Measurements from ENCODE around the gene CKAP5. TPM values are rescaled to one million over a fixed set of nuclear protein-coding genes. Genes with fewer than 3 reads are reported as not detected.

CKAP5 gene
- total RNA-seq, 1 experiment from 2014 or later: 572 TPM

GRCh38 chr11:46888636-46889035 lies 42.6 kb upstream of the CKAP5 start:
- intact Hi-C loops (cut with micrococcal nuclease; ENCODE audit: unreplicated experiment): loop anchor here (1.0 kb wide), 4 partner anchors 265 to 467 kb away; no protein-coding TSS in a partner anchor
- no peak for TF ChIP-seq EZH2 (IDR thresholded peaks at IDR 0.05; ENCODE audit: borderline replicate concordance, low read depth, low read length, poor library complexity, severe bottlenecking)
- no peak for TF ChIP-seq CTCF (conservative IDR thresholded peaks at IDR 0.05; ENCODE audit: low read depth, low read length)
- no peak for DNase-seq (ENCODE audit: low spot score)
- POLR2A ChIA-PET (ENCODE audit: low non-redundant PET): no interaction called here
- CTCF ChIA-PET: interaction anchor here (0.7 kb wide), 1 partner anchor 466 kb away, joined by 3 read pairs; no protein-coding TSS in a partner anchor
- Histone ChIP-seq H3K4me3 (ENCODE audit: low read depth, low read length, poor library complexity, severe bottlenecking) (no peak overlapping the region), H3K9me3 (ENCODE audit: low read depth, low read length, poor library complexity, severe bottlenecking) (no peaks in the 10 kb centered on the region), H3K27ac (ENCODE audit: low read depth, low read length, poor library complexity, severe bottlenecking) (no peak overlapping the region), H3K4me1 (ENCODE audit: insufficient read depth, low read length, poor library complexity, severe bottlenecking) (no peaks in the 10 kb centered on the region), H3K27me3 (replicated peaks; ENCODE audit: insufficient read depth, low read depth, low read length, poor library complexity) (no peaks in the 10 kb centered on the region), H3K36me3 (ENCODE audit: insufficient read depth, low read length, poor library complexity, severe bottlenecking) (peaks cover 37% of the 10 kb centered on the region)
- BruUV-seq (replicated peaks): no TSS peak

- ChIA-PET POLR2A (ENCODE audit: low non-redundant PET) (no interaction called here), CTCF (no interaction called here)
- H3K9me3 ChIP-seq (ENCODE audit: low read depth, low read length, poor library complexity, severe bottlenecking): no peaks in the 10 kb centered on the region
- H3K4me1 ChIP-seq (ENCODE audit: insufficient read depth, low read length, poor library complexity, severe bottlenecking): no peaks in the 10 kb centered on the region
- no peaks in the 10 kb centered on the region for H3K27me3 ChIP-seq (replicated peaks; ENCODE audit: insufficient read depth, low read depth, low read length, poor library complexity)
- intact Hi-C loops (cut with micrococcal nuclease; ENCODE audit: unreplicated experiment): no loop called here
- no peak for DNase-seq (ENCODE audit: low spot score)
- TF ChIP-seq CTCF (conservative IDR thresholded peaks at IDR 0.05; ENCODE audit: low read depth, low read length): no peak
- no peak for TF ChIP-seq EZH2 (IDR thresholded peaks at IDR 0.05; ENCODE audit: borderline replicate concordance, low read depth, low read length, poor library complexity, severe bottlenecking)
- peaks cover 28% of the 10 kb centered on the region for H3K36me3 ChIP-seq (ENCODE audit: insufficient read depth, low read length, poor library complexity, severe bottlenecking)
- H3K27ac ChIP-seq (ENCODE audit: low read depth, low read length, poor library complexity, severe bottlenecking): no peak overlapping the region
- H3K4me3 ChIP-seq (ENCODE audit: low read depth, low read length, poor library complexity, severe bottlenecking): no peak overlapping the region
- BruUV-seq (replicated peaks): no TSS peak
Observed at GRCh38 chr11:46886211-46886610, 40.1 kb upstream of the CKAP5 start.

- no peak overlapping the region for H3K4me3 ChIP-seq (ENCODE audit: low read depth, low read length, poor library complexity, severe bottlenecking)
- H3K27ac ChIP-seq (ENCODE audit: low read depth, low read length, poor library complexity, severe bottlenecking): no peak overlapping the region
- intact Hi-C loops (cut with micrococcal nuclease; ENCODE audit: unreplicated experiment): no loop called here
- POLR2A ChIA-PET (ENCODE audit: low non-redundant PET): no interaction called here
- H3K9me3 ChIP-seq (ENCODE audit: low read depth, low read length, poor library complexity, severe bottlenecking): no peaks in the 10 kb centered on the region
- no peaks in the 10 kb centered on the region for H3K4me1 ChIP-seq (ENCODE audit: insufficient read depth, low read length, poor library complexity, severe bottlenecking)
- no peak for DNase-seq (ENCODE audit: low spot score)
- H3K36me3 ChIP-seq (ENCODE audit: insufficient read depth, low read length, poor library complexity, severe bottlenecking): peaks cover 52% of the 10 kb centered on the region
- H3K27me3 ChIP-seq (replicated peaks; ENCODE audit: insufficient read depth, low read depth, low read length, poor library complexity): no peaks in the 10 kb centered on the region
- CTCF ChIA-PET: no interaction called here
- TF ChIP-seq EZH2 (IDR thresholded peaks at IDR 0.05; ENCODE audit: borderline replicate concordance, low read depth, low read length, poor library complexity, severe bottlenecking): no peak
- no peak for TF ChIP-seq CTCF (conservative IDR thresholded peaks at IDR 0.05; ENCODE audit: low read depth, low read length)
- BruUV-seq (replicated peaks): no TSS peak
Observed at GRCh38 chr11:46879056-46879585, 33.0 kb upstream of the CKAP5 start.
